ENCODE data around the gene CENPO.

DNA sequence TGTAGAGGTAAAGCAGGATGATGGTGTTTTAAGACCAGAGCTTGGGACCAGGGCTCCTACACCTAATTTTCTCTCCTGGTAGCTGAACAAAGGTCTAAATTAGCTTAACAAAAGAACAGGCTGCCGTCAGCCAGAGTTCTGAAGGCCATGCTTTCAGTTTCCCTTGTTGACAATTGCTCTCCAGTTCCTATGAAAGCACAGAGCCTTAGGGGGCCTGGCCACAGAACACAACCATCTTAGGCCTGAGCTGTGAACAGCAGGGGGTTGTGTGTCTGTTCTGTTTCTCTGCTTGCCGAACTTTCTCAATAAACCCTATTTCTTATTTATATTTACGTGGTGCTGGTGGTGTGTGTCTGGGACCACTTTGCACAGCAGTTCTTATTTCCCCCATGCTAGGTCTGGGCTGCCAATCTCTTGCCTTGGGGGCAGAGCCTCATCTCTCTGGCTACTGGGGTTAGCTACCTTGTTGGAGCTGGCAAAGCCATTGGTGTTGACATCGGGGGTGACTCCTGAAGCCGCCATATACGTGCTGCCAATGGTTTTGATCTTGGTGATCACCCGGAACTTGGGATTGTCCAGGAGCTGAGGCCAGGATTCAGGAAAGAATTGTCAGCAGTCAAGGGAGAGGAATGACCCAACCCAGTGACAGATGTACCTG, 29.0 kb downstream of the CENPO start:
- TF ChIP-seq, protein P1, sequence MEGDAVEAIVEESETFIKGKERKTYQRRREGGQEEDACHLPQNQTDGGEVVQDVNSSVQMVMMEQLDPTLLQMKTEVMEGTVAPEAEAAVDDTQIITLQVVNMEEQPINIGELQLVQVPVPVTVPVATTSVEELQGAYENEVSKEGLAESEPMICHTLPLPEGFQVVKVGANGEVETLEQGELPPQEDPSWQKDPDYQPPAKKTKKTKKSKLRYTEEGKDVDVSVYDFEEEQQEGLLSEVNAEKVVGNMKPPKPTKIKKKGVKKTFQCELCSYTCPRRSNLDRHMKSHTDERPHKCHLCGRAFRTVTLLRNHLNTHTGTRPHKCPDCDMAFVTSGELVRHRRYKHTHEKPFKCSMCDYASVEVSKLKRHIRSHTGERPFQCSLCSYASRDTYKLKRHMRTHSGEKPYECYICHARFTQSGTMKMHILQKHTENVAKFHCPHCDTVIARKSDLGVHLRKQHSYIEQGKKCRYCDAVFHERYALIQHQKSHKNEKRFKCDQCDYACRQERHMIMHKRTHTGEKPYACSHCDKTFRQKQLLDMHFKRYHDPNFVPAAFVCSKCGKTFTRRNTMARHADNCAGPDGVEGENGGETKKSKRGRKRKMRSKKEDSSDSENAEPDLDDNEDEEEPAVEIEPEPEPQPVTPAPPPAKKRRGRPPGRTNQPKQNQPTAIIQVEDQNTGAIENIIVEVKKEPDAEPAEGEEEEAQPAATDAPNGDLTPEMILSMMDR (IDR thresholded peaks at IDR 0.05; ENCODE audit: low read length) = no peak
- no peak for TF ChIP-seq EZH2phosphoT487 (IDR thresholded peaks at IDR 0.05; ENCODE audit: low read length)
- TF ChIP-seq EZH2 (optimal IDR thresholded peaks at IDR 0.05; ENCODE audit: low read depth, low read length) = no peak
